Limb (tissue), 2 donors: ENCODE results near the gene CTNNA3.

ENCODE experiments used
- DNase-seq, 2 donors: peaks; one replicate each; pipeline ENCODE4 v3.0.0-alpha.2; 2016; ENCODE audit errors: extremely low spot score in 2 of 2

Gene CTNNA3

DNA sequence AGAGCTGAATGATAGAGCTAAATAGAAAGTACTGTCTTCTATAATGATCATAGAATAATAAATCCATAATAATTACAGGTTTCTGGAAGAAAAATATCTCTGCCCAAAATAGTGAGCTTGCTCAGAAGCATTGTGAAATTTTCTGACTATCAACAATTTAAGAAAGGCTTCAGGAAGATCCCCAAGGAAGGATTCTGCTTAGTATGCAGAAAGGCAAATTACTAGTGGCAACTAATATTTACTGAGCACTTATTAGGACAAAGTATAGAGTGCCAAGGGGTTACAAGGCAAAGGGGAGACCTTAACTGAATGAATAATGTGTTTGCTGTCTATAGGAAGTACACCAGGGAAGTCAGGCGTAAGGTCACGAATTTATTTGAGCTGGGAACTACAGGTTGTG, 928.3 kb downstream of the CTNNA3 start:
- DNase-seq = no peak

DNA sequence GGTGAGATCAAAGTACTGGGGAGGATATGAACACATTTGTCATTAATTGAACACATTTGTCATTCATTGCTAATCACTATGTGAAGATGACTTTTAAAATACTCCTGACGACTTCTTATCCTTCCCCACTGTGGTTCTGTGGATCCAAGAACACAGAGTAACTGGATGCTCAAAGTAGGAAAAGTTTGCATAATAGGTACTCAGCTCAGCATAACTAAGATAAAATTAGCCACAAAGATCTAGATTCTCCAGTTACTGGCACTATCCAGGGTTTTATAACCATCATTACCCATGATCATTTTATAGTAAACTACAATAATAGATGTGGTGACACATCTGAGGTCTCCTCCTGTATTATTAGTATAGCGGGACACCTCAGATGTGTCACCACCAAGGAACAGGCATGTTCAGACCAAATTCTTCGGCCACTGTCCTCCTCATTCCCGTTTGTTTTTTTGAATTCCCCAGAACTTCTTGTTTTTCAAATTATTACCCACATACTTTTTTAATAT, 933.7 kb downstream of the CTNNA3 start:
- DNase-seq = no peak

DNA sequence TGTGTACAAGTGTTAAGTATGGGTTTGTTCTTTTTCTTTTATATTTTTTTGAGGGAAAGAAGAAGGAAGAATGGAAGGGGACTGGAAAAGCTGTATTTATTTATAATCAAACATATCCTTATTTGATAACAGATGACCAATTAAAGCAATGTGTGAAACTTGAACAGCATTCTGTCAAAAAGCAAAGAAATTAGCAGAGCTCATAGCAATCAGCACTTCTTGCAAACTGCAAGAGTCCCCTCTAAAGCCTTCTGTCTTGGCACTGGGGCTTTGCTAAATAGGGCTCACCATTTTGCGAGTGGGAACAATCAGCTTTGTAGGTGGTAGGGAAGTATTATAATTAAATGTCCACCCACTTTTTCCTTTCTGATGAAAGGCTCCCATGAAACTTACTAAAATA, 935.1 kb downstream of the CTNNA3 start:
- no peak for DNase-seq

DNA sequence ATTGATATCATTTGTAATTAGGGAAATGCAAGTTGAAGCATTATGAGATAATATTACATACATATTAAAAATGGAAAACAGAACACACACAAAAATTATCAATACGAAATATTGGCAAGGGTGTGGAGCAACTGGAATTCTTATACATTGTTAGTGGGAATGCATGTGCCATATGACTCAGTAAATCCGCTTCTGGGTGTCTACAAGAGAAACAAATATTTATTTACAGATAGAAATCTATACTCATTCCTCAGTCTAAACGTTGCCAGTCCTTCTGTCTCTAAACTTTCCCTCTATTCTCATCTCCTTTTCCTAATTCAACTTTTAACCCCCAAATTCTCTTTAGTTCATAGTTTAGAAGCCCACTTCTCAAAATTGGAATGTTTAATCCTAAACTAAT, 940.5 kb downstream of the CTNNA3 start:
- no peak for DNase-seq

DNA sequence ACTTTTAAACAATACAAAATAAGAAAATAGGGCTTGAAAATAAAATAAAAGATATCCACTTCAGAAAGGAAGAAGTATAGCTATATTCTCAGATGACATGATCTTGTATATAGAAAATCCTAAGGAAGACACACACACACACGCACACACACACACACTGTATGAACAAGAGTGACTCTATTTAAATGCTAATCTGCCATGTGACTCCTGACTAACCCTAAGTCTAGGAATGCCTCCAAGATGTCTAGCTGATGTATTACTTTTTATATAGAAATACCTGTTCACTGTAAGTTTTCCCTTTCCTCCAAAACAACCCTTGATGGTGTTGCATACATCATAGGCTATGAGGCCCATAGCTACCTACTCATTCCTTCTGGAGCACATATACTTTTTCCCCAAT, 943.3 kb downstream of the CTNNA3 start:
- no peak for DNase-seq

DNA sequence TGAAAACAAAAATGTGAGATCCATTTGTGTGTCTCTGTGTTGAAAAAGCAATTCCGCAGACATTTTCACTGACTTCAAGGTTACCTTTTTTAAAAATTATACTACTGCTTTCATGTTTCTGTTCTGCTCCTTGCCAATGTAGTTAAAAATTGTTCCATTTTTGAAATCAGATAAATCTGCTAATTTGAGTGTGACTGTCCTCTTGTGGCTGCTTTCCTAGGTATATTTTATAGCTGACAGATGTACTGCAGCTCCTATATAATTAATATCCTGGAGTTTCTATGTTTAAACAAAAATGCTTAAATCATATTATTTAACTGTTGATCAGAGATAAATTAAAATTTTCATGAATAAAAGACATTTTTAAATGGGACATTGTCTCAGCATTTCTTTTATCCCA, 947.8 kb downstream of the CTNNA3 start:
- DNase-seq = no peak

DNA sequence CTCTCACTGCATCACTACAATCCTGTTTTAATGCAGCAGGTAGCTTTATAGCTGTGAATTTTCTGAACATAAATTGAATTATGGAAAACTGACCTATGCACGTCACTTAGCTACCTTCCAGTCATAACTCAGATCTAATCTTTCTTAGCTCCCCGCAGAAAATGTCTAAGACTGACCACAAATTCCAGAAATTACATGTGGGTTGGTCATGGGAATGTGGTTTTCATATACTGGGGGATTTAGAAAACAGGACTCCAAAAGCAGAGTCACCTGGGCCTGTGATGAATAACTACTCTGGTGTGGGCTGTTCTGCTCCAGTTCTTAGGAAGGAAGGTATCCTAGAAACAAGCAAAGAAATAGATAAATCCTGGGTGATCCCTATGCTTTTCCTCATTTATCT, 948.5 kb downstream of the CTNNA3 start:
- no peak for DNase-seq

DNA sequence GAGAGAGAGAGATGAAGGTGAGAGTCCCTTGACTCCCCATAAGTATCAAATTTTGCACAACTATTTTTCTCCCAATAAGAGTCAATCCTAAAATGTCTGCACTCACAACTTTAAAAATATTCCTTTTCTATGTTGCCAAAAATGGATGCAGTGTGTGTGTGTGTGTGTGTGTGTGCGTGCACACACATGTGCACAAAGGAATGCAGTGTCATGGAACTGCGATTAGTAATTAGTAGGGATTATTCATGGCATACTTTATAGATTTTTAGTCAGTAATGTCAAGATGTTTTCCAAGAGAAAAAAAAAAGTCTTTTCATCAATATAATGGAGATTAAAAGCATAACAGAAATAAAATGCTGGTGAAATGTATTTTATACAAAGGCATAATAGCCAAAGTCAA, 949.3 kb downstream of the CTNNA3 start:
- no peak for DNase-seq

DNA sequence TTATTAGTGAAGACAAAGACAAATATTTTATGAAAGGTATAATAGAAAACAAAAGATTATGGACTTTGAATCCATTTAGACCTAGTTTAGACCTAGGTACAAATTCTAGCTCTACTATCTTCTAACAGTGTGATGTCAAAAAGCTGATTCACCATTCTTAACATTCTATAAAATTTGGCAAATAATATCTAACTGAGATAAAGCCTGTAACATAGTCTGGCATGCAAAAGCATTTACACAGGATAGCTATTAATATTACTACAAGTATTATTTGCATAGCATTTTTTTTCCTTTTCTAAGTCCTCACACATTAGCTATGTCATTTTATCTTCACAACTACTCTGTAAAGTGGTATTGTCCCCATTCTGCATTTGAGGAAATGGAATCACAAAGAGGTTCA, 949.7 kb downstream of the CTNNA3 start:
- DNase-seq = no peak

DNA sequence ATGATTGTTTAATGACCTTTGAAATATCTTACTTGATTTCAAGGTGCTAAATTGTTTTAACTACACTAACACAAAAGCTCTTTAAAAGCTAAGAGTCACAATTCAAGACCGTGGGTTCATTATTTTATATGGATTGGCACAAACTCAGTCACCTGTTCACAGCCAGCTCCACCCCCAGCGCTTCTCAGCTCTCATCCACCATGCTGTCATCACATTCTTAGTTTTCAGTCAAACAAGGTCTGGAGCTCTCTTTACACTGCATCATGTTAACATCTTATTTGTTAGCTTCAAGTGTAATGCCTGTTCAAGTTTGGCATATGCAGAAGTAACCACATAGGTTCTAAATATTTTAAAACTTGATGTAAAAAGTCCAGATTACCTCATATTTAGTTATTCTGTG, 951.1 kb downstream of the CTNNA3 start:
- DNase-seq = no peak

DNA sequence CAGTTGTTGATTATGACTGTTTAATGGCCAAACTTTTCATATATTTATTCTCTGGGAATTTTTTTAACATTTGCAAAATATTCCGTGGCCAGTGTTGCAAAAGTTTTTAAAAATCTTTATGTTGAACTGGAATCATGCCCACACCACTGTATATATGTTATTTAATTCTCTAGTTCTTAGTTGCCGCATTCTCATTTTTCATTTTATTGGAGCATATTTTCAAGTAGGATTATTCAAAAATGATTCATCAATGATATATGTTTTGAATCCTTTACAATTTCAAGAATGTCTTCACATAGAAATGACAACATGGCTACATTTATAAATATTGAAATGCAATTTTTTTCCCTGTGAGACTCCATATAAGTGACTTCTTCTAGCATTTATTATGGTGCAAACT, 958.8 kb downstream of the CTNNA3 start:
- no peak for DNase-seq

DNA sequence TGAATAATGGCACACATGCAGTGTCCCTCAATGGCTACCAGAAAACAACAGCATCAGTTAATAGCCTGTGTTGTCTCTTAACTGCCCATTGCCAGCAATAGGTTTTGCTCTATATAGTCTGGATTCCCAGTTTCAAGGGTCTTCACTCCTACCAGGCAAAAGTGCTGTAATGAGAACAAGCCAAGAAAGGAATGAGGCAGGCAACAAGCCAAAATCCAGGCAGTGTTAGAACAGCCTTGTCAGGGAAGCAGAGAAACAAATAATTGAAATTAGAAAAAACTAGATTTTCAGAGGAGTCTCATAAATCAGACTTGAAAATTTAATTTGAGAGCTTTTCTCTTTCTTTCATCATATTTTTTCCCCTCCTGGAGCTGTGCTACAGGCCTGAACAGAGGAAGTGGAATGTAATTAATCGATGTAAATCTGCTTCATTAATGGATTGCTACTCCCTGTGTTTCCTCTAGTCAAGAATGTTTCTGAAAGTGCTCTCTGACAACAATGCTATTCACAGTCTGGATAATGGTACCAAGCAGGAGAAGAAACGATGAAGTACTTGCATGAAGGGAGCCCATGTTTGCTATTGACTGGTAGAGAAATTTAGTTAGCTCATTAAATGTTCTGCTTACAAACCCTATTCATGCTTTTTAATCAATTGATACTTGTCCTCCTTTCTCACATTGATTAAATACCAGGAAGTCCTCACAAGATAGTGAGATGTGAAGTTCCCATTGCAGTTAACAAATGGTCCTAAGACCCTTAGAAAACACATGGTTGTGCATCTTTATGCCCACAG, 972.2 kb downstream of the CTNNA3 start:
- DNase-seq = no peak

DNA sequence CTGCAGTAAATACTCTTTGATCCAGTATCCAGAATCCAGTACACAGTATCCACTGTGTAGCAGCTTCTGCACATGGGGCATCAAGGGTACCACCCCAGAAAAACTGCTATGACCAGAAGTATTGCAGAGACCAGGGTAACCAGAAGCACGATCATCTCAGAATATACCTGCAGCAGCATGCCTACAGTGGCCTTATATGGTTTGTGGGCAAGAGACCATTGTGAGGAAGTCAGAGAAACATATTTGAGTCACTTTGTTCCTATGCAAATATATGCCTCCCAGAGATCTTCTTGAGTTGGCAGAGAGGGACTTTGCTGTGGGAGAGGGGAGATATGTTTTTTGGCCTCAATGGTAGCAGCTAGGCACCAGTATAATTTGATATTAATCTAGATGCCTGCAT, 976.5 kb downstream of the CTNNA3 start:
- DNase-seq = no peak

DNA sequence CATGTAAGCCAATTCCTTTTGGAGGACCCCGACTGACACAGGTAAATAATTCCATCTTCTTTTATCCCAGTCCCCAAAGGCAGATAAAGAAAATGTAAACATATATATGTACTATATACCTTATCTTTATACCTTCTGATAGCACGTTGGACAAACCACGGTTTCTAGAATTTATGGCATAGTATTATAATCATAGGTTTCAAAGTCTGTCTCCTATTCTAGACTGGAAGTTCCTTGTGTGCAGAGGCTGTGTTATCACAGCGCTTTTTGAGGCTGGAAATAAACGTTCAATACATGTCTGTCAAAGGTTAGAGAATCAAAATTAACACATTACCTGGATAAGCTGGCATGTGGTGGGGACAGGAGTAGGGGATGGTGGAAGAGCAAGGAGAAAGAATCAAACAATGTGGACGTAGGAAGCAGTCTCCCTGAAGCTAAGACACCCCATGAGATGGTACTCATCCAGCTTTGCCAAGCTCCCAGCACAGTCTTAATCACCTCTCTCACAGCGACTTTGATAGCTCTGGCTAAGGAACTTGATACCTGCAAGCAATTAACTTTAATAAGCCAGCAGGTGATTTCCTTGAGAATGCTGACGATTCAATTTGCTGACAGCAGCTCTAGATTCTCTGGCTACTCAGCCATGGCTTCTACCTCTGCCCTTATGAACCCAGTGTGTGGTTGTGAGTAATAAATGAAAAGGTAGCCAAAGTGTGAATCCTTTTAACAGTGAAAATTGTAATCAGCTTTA, 978.6 kb downstream of the CTNNA3 start:
- DNase-seq = no peak

DNA sequence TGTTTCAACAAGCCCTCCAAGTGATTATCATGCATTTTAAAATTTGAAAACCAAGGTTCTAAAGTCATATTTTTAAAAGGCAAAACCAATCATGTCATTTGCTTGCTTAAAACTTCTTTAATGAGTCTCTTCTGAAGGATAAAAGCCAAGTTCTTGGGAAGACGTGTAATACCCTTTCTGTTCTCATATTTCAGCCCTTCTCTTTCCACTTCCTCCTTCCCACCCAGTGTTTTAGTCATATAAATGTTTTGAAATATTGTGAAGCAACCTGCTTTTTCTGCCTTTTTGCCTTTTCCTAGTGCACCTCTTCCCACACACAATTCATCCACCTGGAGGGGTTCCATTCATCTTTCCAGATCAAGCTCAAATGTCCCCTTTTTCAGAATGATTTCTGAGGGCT, 981.3 kb downstream of the CTNNA3 start:
- DNase-seq = no peak

DNA sequence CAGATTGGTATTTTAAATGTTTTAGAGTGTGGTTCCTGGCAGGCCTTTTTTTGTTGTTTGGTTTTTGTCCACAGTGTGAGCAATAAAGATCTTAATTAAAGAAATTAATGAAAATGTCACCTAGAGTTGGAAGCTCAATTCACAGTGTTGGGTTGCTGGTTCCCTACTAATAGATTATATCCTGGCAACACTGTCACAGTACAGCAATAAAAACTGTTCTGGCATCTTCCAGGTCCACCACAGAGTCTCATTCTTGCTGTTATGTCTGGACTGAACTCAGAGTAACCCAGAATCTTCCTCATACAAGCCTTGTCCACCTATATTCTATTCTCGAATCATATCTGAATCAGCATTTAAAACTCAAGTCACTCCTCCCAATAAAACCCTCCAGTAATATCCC, 982.6 kb downstream of the CTNNA3 start:
- no peak for DNase-seq

DNA sequence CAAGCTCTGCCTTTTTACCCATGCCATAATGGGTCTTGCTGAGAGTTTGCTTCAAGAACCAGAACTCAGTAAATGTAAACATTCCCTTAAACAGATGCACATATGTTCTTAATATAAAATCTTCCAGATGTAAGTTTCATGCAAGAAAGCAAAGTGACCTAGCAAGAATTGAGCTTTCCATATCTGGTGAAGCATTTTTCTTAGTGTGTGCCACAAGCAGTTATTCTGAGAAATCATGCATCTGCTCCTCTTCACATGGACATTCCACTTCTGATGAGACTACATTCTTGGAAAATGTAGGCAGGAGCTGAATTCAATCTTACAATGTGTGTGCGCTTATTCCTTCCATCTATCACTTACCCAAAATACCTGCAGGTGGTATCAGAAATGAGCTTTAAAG, 997.9 kb downstream of the CTNNA3 start:
- DNase-seq = peak in 1 of 2 donors; percentile 44

DNA sequence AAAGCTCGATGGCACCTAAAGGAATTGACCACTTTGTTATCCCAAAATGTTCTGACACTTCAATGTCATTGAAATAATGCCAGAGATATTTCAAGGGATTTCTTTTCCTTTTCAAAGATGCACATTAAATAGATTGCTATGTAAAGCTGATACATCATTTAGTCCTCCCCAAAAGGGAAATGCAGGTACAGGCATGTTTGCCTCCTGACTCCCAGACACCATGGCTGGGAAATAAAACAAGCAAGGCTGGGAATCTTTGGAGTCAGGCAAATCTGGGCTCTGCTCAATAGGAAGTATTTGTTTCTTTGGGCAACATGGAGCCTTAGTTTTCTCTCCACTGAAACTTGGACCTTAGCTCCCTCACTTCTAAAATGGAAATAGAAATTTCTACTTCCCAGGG, 1000.9 kb downstream of the CTNNA3 start:
- DNase-seq = no peak

DNA sequence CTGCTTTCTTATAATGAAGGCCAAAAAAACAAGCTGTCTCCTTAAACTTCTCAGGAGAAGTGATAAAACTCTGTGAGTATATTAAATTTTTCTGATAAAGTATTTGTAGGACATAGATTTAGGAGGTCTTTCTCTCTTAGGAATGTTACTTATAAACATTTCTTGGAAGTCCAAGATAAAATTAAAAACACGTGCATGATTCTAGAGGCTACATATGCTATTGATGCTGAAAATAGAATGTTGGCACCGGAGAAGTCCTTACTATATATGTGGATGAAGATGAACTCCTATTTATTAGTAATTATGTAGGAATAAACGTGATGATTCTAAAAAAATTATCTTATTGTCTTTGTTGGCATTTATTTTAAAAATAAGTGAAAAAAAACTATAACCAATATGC, 1011.4 kb downstream of the CTNNA3 start:
- peak in 1 of 2 donors; percentile 37 for DNase-seq

DNA sequence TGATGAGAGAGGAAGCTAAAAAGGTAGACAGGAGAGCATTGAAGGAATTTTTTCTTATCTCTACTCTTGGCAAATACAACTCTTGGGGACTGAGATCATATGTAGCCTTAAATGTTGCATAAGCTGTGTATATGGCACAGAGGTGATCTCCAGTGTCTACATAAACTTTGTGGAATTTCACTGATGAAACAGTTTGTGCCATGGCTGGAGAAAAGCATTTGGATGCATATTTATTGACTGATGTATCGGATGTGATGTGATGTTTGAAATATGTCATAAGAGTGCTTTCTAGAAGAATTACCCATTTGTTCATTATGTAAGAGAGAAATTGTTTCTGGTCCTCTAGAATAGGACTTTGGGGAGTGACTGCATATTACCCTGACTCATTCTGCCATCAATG, 1015.1 kb downstream of the CTNNA3 start:
- no peak for DNase-seq

DNA sequence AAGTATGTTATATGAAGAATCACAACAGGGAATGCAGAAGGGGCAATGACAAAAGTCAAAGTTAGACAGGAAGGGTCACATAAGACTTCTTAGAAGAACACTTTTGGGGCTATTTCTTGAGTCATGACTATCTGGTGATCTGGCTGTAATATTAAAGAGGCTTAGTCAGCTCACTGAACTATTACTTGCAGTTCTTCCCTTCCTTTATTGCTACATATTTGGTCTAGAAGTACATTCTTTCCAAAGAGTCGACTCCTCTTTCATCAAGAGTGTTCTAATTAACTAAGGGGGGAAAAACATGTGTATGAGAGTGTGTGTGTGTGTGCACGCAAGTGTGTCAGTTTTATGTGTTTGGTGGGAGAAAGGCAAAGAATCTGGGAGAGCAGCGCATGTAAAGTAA, 1017.5 kb downstream of the CTNNA3 start:
- DNase-seq = no peak

DNA sequence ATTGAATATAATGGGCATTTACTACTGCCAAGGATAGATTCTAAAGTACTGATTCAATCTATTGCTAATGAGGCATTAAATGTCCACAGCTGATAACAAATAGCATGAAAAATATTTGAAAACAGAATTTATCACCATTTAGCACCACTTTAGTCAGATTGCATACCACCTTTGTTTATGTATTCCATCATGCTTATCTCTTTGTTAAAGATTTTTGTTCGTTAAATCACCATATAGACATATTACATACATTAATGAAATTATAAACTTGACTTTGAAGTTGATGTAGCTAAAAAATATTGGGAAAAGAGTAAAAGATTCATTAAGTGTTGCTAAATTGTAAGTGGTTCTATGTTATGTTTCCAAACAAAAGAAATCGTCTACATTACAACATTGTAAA, 1022.9 kb downstream of the CTNNA3 start:
- DNase-seq = no peak

DNA sequence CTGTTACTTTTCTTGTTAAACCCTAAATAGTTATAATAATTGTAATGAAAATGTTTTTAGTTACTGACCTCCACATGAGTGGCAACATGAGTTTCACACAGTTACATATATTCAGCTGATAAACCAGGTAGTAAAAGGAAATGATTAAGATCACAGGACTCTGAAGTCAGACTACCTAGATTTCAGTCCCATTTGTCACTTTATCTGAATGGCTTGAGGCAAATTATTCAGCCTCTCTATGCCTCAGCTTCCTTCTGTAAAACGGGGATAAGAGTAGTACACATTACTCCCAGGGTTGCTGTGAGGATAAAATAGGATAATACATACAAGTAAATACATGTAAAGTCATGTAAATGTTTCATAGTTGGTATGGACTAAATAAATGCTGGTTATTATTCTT, 1024.4 kb downstream of the CTNNA3 start:
- no peak for DNase-seq
